ENCODE results near the gene FEN1.

The FEN1 gene, protein sequence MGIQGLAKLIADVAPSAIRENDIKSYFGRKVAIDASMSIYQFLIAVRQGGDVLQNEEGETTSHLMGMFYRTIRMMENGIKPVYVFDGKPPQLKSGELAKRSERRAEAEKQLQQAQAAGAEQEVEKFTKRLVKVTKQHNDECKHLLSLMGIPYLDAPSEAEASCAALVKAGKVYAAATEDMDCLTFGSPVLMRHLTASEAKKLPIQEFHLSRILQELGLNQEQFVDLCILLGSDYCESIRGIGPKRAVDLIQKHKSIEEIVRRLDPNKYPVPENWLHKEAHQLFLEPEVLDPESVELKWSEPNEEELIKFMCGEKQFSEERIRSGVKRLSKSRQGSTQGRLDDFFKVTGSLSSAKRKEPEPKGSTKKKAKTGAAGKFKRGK

DNA sequence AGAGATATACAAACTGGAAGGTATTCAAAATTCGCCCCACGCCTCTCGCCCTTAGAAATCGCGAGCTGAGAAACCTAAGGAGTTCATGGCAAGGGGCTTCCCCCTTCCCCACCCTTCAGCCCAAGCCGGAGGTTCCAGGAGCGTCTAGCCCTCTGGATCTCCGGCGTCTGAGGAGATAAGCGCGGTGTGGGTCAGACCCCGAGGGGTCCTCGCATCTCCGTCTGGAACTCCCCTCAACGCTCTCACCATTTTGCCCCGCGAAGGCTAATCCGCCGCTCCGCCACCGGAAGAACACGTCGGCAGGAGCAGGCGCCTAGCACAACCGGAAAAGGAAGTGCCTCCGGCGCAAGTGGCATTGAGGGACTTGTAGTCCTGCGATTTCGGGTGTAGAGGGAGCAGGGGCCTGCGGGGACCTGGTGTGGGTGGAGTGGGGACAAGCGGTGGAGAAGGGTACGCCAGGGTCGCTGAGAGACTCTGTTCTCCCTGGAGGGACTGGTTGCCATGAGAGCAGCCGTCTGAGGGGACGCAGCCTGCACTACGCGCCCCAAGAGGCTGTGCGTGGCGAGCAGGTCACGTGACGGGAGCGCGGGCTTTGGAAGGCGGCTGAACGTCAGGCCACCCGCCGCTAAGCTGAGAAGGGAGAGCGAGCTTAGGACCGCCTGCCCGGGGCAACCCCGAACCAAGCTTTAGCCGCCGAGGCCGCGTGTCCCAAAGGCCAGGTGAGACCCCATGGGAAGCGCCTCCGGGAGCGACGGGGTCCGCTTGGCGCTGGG lies at the start of gene FEN1, which contains the start of gene TMEM258:
Gene FEN1, plus strand, starts transcription at position 602 of the 773 bp plus-strand sequence. CDS start 2,451 bp downstream, outside the sequence.
Gene TMEM258, minus strand, starts transcription at position 290 of the 773 bp plus-strand sequence. Its CDS starts 41 bp downstream, at position 249.
- DNase-seq, result peak; percentile 93

DNA sequence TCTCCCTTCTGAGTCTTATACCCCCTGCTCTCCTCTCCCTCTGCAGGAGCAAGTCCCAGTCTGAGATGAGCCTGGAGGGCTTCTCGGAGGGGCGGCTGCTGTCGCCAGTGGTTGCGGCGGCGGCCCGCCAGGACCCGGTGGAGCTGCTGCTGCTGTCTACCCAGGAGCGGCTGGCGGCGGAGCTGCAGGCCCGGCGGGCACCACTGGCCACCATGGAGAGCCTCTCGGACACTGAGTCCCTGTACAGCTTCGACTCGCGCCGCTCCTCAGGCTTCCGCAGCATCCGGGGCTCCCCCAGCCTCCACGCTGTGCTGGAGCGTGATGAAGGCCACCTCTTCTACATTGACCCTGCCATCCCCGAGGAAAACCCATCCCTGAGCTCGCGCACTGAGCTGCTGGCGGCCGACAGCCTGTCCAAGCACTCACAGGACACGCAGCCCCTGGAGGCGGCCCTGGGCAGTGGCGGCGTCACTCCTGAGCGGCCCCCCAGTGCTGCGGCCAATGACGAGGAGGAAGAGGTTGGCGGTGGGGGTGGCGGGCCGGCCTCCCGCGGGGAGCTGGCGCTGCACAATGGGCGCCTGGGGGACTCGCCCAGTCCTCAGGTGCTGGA lies 49.1 kb upstream of the FEN1 start:
- no peak for DNase-seq

DNA sequence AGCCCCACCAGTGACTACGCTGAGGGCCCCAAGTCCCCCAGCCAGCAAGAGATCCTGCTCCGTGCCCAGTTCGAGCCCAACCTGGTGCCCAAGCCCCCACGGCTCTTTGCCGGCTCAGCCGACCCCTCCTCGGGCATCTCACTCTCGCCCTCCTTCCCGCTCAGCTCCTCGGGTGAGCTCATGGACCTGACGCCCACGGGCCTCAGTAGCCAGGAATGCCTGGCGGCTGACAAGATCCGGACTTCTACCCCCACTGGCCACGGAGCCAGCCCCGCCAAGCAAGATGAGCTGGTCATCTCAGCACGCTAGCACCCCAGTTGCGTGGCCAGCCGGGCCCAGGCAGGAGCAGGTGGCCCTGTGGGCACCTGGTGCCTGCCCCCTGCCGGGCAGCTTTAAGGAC lies 48.5 kb upstream of the FEN1 start:
- DNase-seq, result no peak

DNA sequence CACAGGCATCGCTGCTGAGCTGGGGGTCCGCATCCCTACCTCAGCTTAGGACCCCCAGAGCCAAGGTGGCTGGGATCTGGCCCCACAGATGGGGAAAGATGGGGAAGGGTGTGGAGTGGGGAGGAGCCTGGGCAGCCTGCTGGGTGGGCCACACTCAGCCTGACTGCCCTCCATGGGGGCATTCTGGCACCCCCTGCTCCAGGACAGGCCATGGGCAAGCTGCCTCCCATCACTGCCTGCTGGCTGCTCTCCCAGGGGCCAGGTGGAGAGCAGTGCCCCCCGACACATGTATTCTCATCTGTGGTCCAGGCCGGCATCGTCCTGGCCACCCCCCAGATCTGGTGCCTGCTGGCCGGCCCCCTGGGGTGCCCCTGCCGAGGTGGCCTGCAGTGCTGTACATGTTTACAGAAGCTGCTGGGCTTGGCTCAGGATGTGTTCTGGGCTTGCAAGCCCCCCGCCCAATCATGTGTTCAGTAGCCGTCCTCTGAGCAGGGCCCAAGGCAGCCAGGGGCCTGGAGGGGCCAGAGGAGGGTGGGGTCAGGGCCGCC lies 48.0 kb upstream of the FEN1 start:
- no peak for DNase-seq

DNA sequence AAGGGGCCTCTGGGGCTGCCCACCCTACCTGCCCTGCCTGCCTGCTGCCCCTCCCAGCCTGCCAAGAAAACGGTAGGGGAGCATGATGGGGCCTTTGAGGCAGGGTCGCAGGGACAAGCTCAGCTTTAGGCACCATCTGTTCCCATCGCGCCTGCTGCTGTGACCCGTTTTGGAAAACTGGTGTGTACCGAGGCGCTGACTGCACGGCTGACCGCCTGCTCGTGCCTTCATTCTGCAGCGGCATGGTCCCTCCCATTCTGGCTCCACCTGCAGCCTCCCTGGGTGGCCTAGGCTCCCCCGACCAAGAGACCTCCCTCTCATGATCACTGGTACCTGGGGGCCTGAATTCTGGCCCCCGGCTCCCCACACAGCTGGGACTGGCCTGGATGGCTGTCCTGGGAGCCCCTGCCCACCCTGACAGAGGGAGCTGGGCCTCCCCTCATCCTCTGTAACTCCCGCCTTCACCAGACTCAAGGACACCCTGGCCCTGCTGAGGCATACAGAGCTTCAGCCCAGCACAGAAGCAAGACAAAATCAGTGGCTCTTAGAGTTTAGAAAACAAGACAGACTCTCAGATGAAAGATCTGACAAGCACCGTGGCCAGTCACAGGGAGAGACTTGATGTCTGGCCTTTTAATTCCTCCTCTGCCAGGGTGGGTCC lies 46.8 kb upstream of the FEN1 start:
- DNase-seq, result no peak

DNA sequence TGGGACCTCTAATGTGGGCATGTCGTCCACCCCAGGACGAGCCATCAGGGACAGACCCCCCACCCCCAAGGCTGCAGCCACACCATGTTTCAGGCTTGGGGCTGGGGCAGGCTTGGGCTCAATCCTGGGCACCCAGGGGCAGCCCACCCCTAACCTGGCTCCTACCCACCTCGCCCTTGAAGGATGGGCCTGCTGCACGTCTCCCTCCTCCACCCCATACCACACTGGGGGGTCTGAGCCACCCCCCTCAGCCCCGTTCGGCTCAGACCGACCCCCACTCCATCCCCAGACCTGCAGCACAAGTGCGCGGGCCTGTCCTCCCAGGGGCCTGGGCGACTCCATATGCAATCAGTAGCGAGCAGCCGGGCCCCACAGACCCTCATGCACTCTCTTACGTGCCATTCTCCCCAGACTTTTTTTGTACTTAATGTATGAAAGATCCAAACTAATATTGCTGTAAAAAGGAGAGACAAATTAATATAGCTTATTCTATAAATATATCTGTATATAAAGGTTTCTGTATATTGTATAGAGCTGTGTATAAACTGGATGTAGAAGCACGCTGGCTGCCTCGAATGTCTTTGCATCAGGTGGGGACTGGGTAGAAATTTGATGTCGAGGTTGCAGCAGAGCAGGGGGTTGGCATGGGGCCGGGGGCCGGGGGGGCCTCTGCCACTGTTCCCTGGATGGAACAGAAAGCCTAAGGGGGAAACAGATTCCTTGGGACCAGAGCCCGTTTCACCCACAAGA lies 46.1 kb upstream of the FEN1 start:
- no peak for DNase-seq

DNA sequence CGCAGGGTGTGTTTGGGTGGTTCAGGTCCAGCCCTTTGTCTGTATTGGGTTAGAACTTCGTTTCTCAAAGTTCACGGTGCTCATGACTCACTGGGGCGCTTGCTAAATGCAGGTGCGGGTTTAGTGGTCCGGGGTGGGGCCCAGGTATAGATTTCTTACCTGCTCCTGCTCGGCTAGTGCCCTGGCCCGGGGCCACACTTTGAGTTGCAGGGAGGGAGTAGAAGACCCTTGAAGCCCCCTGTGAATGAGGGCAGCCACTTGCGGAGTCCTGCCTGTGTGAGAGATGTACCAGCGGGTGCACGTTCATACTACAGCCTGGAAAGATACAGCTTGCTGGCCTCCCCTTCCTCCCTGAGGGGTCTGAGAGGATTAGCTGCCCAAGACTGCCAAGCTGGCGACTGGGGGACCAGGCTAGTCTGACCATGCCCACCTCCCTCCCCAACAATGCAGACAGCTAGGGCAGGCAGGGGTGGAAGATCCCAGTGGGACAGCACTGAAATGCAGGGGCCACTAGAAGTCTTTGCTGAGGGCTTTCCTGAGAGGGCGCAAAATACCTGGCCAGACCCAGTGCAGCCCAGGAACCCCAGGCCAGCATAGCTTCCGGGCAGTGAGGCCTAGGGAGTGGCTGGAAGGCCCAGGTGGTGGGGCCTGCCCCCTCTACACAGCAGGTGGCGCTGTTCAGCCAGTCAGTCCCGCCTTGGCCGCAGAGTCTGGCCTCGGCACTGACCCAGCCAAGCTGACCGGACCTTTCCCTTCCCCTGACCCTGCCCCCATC lies 45.3 kb upstream of the FEN1 start:
- peak; percentile 79 for DNase-seq

DNA sequence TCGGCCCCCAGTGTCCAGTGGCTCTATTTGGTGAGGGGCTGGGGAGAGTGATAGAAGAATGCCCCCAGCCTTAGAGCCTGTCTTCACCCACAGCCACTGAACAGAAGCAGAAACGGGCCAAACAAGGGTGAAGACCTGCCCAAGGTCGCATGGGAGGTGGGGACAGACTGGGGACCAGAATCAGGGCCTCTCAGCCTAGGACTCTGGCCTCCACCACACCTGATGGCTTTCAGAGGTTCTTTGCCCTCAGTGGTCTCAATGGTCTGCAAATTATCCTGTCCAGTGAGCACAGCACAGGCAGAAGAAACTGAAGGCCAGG lies 44.8 kb upstream of the FEN1 start:
- no peak for DNase-seq

DNA sequence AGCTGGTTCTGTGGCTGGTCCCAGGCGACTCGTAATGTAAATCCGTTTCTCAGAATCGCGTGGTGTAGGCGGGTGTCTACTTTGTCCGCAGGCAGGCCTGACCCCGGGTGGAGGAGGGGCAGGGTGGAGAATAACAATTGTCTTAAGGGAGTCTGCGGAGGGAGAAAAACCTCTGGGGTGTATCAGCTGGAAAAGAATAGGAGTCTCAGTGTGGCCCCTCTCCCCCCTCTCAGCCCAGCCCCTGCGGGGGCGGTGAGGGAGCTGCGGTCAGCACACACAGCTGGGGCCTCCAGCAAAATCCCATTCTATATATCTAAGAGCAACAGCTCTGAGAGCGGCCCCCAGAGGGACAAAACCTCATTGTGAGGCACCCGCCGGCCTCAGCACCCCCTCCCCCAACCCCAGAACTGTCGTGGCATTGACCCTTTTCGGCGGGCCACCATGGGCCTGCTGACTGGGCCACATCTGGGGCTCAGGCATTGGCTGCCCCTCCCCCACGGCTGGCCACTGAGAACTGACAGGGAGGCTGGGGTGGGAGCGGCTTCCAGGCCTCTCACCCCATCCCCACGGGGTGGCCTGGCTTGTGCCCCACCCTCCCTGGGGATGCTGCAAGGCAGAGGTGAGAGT lies 43.0 kb upstream of the FEN1 start:
- DNase-seq, result no peak

DNA sequence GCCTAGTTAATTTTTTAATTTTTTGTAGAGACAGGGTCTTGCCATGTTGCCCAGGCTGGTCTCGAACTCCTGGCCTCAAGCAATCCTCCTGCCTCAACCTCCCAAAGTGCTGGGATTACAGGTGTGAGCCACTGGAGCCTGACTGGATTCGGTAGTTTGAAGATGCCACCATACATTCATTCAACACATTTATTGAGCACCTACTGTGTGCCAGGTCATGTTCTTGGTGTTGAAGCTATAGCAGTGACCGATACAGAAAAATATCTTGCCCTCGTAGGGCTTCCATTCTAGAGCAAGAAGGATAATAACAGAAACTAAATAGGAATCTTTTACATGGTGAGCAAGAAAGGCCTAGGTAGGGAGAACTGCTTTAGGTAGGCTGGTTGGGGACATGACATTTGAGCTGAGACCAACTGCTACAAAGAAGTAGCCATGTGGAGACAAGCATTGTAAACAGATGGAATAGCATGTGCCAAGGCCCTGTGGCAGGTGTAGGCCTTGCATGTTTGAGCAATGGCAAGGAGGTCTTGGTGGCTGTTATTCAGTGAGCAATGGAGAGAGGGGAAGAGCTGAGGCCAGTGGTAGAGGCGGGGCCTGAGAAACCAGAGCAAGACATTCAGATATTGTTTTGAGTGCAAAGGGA lies 42.0 kb upstream of the FEN1 start:
- no peak for DNase-seq

DNA sequence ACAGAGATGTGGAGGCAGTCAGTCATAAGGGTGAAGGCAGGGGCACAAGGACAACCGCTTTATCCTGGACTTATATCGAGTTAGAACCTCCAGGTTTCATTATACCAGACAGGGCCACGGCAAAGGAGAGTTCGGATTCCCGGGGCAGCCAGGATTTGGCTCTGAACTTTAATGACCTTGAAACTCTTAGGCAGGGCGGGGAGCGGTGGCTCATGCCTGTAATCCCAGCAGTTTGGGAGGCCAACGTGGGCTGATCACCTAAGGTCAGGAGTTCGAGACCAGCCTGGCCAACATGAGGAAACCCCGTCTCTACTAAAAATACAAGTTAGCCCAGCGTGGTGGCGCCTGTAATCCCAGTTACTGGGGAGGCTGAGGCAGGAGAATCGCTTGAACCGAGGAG lies 41.3 kb upstream of the FEN1 start:
- no peak for DNase-seq

DNA sequence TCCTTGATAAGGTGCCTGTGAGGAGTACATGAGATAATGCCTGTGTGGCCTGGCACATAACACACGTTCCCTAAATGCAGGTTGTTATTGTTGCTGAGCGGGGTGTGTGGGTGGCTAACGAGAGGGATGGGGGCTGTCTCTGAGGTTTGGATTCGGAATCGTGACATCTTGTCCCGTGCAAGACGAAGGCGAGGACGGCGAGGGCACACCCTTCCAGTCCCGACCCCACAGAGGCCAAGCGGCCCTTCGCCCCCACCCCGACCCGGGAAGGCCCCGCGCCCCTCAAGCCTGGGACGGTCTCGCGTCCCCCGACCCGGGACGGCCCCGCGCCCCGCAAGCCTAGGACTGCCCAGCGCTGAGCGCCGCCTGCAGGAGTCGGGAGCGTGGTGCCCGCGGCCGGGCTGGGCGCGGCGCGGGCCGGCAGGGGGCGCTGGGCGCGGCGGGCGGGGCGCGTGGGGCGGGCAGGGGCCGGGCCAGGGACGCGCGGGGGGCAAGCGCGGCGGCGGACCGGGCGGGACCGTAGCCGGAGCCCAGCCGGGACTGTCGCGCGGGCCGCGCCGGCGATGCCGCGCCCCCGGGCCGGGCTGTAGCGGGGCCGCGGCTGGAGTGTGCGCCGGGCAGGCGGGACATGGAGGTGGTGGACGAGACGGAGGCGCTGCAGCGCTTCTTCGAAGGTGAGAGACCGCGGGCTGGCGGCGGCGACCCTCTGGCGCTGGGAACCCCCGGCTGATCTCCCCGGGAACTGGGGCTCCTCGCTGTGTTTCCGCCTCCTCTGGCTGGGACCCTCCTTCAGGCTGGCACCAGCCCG lies 40.4 kb upstream of the FEN1 start, which contains the start of gene MYRF:
Gene MYRF, plus strand, starts transcription at position 520 of the 808 bp plus-strand sequence. Its CDS starts 109 bp downstream, at position 629.
- DNase-seq, result peak; percentile 86

DNA sequence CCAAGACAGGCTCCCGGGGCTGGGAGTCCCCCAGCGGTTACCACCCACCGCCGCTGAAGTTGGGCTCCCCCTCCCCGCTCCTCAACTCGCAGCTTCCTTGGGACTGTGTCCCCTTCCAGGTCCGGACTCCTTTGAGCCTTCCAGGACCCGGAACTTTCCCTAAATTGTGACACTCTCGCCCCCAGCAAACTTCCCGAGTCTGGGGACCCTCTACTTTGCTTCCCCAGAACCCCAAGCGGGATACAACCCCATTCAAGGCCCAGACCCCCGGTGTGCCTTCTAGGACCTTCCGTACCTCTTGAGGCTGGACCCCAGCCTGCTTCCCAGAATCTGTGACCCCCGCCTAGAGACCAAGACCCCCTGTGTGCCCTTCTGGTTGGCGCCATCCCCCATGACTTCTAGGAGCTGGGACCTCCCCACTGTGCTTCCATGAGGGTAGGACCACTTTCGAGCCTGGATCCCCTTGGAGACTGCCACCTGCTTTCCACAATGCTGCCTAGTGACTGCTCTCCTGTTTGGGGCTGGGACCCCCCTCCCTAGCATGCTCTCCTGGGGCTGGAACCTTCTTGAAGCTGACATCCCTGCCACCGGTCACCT lies 39.7 kb upstream of the FEN1 start:
- DNase-seq, result no peak

DNA sequence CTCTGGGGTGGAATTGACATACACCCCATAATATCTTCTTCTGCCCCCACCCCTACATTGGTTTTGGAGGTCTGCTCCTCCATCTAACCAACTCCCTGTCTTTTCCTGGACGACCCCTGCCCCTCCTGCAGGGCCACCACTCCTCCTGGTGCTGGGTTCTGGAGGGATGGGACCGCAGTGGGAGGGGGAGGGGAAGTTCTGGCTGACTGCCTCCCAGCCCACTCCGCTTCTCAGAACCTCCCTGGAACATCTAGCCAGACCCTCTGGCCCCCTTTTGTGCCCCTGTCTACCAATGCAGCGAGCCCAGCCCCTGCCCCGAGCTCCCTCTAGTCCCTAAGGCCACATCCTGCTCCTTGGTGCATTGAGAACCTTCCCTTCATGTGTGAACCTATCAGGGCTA lies 39.0 kb upstream of the FEN1 start:
- DNase-seq, result no peak

DNA sequence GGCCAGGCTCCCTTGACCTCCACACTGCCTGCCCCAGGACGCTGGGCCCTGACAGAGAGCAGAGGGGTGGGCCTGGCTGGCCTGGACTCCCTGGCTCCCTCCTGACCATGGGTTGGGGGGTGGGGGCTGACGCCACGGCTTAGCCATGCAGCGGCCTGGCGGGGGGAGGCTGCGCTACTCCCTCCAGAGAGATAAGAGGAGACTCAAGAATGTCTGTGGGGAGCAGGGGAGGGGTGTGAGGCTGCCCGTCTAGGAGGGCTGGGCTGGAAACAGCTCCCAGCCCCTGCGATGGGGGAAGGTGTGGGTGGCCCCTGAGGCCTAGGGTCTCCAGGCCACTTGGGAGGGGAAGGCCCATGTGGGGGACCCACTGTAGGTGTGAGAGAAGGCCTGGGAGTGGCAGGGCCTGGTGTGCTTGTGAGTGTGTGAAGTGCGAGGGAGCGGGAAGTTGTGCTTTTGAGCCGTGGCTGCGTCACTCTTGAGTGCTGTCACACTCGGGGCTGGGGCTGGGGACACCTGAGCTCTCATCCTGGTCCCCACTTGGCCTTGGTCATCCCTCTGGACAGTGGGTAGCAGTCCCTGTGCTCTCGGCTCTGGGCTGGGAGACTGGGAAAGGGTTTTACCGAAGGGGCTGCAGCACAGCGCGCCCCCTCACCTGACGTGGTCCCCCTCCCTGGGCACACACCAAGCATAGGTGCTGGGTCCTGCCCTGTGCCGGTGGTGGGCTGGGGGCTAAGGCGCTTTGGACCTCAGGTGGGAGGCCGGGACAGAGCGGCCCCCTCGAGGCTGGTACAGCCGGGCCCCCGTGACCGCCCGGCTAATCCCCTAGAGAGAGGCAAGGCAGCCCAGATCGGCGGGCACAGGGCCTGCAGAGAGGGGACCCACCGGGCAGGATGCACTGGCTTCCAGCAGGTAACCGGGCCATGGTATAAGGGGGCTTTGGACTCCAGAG lies 37.9 kb upstream of the FEN1 start:
- no peak for DNase-seq

DNA sequence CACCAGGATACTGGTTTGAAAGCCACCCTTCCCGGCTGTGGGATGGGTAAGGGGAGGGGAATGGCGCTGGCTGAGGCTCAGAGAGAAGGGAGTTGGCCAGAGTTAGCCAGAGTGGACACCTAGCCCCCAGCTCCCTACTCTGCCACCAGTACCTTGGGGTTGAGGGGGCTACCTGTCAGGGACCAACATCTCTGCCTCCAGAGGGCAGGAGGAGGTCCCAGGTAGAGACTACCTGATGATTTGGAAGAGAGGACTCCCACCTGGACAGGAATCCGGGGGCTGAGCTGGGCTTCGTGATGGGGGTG lies 36.6 kb upstream of the FEN1 start:
- DNase-seq, result no peak

DNA sequence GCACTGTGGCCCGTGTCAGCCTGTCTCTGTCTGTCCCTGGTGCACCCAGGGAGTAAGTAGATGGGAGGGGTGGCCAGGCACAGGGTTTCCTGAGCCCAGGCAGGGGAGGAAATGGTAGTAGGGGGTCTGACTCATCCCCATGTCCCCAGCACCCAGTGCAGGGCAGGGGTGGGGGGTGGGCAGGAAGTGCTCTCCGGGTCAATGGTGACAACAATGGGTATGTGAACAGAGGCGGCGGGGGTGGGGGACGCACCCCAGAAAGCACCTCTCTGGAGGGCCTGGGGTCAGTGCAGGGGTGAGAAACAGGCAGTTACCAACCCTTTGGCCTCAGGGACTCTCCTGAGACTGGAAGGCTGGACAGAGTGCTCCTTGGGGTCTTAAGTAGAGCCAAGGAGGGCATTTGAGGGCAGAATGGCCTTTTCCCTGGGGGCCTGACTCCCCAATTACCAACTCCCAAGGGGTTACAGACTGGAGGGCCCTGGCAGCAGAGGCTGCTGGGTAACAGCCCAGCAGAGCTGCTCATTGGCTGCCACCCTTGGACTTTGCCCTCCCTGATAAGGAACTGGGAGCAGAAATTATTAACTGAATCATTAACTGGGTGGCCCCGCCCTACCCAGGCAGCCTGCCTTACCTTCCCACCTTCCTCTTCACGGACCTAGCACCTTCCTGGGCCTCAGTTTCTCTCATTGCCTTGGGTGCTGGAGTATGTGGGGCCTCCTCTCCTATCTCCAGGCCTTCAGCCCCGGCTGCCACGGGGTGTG lies 36.1 kb upstream of the FEN1 start:
- no peak for DNase-seq
